Measurements from ENCODE around the gene PLA2G2A.

- TF ChIP-seq POLR2AphosphoS5 (IDR thresholded peaks at IDR 0.05; ENCODE audit: low read depth, low read length) (no peak), TCF7L2 (IDR thresholded peaks at IDR 0.05; ENCODE audit: low read depth, low read length) (no peak), SIN3A (IDR thresholded peaks at IDR 0.05; ENCODE audit: borderline replicate concordance, insufficient read depth, low read depth, low read length) (no peak)
- TF ChIP-seq, protein P1, sequence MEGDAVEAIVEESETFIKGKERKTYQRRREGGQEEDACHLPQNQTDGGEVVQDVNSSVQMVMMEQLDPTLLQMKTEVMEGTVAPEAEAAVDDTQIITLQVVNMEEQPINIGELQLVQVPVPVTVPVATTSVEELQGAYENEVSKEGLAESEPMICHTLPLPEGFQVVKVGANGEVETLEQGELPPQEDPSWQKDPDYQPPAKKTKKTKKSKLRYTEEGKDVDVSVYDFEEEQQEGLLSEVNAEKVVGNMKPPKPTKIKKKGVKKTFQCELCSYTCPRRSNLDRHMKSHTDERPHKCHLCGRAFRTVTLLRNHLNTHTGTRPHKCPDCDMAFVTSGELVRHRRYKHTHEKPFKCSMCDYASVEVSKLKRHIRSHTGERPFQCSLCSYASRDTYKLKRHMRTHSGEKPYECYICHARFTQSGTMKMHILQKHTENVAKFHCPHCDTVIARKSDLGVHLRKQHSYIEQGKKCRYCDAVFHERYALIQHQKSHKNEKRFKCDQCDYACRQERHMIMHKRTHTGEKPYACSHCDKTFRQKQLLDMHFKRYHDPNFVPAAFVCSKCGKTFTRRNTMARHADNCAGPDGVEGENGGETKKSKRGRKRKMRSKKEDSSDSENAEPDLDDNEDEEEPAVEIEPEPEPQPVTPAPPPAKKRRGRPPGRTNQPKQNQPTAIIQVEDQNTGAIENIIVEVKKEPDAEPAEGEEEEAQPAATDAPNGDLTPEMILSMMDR (IDR thresholded peaks at IDR 0.05) = no peak
Measured at GRCh38 chr1:19938472-19938871, 40.9 kb downstream of the PLA2G2A start.

Measured in Panc1 (cell line).